ENCODE data around the gene UQCRHL.
A peak's percentile ranks its signal among the peaks of the same experiment; 100 is the strongest.
"Not testable (repeated sequence)": the region's sequence is repeated elsewhere in the genome, so short reads cannot be mapped to it uniquely, and the experiment has no call there.

The UQCRHL gene

GRCh38 chr1:15807549-15807948, at the start of gene UQCRHL:
UQCRHL (minus strand) TSS chr1:15807649; CDS start chr1:15807649, 0 bp downstream.
- not testable (repeated sequence) for DNase-seq (ENCODE audit: low read depth)

GRCh38 chr1:15856888-15857287, 49.4 kb upstream of the UQCRHL start:
- DNase-seq (ENCODE audit: low read depth) = no peak

GRCh38 chr1:15852828-15853302, 45.4 kb upstream of the UQCRHL start:
- DNase-seq (ENCODE audit: low read depth) = no peak

GRCh38 chr1:15852036-15852827, 44.8 kb upstream of the UQCRHL start:
- DNase-seq (ENCODE audit: low read depth) = no peak

- no peak for DNase-seq (ENCODE audit: low read depth)
Observed at GRCh38 chr1:15851210-15852035, 44.0 kb upstream of the UQCRHL start.

GRCh38 chr1:15850471-15851001, 43.1 kb upstream of the UQCRHL start:
- no peak for DNase-seq (ENCODE audit: low read depth)

GRCh38 chr1:15849775-15850324, 42.4 kb upstream of the UQCRHL start:
- DNase-seq (ENCODE audit: low read depth) = peak; percentile 53

- DNase-seq (ENCODE audit: low read depth) = peak; percentile 85
Observed at GRCh38 chr1:15848929-15849774, 41.7 kb upstream of the UQCRHL start.

- peak; percentile 38 for DNase-seq (ENCODE audit: low read depth)
Observed at GRCh38 chr1:15848143-15848928, 40.9 kb upstream of the UQCRHL start.

- no peak for DNase-seq (ENCODE audit: low read depth)
Observed at GRCh38 chr1:15847893-15848142, 40.4 kb upstream of the UQCRHL start.

GRCh38 chr1:15847100-15847892, 39.8 kb upstream of the UQCRHL start, which contains the start of gene SPEN:
SPEN (plus strand) TSS chr1:15847707; CDS start chr1:15848068, 361 bp downstream.
- DNase-seq (ENCODE audit: low read depth) = peak; percentile 98

GRCh38 chr1:15846056-15846455, 38.6 kb upstream of the UQCRHL start:
- not testable (repeated sequence) for DNase-seq (ENCODE audit: low read depth)

GRCh38 chr1:15843826-15844572, 36.5 kb upstream of the UQCRHL start:
- peak; percentile 21 for DNase-seq (ENCODE audit: low read depth)

GRCh38 chr1:15838721-15839120, 31.3 kb upstream of the UQCRHL start:
- no peak for DNase-seq (ENCODE audit: low read depth)

GRCh38 chr1:15837931-15838330, 30.5 kb upstream of the UQCRHL start:
- no peak for DNase-seq (ENCODE audit: low read depth)

- no peak for DNase-seq (ENCODE audit: low read depth)
Observed at GRCh38 chr1:15836772-15837669, 29.6 kb upstream of the UQCRHL start.

GRCh38 chr1:15836511-15836771, 29.0 kb upstream of the UQCRHL start:
- not testable (repeated sequence) for DNase-seq (ENCODE audit: low read depth)

- DNase-seq (ENCODE audit: low read depth) = peak; percentile 99
Observed at GRCh38 chr1:15835741-15836510, 28.5 kb upstream of the UQCRHL start.
